IPS-15b (cell line): ENCODE results near the gene SLC1A6.
"Not testable (repeated sequence)": the region's sequence is repeated elsewhere in the genome, so short reads cannot be mapped to it uniquely, and the experiment has no call there.

Experiments used
- H3K27me3 ChIP-seq: one replicate; pipeline ENCODE4 v1.6.1; 2013; ENCODE audit warnings: low read length; ENCODE audit not compliant: control insufficient read depth, insufficient read depth
- H3K36me3 ChIP-seq: one replicate; pipeline ENCODE4 v1.6.1; 2013; ENCODE audit warnings: low read length; ENCODE audit not compliant: control insufficient read depth, insufficient read depth
- H3K4me1 ChIP-seq: one replicate; pipeline ENCODE4 v1.6.1; 2013; ENCODE audit warnings: mild to moderate bottlenecking, low read length; ENCODE audit not compliant: control insufficient read depth, insufficient read depth
- H3K4me3 ChIP-seq: one replicate; pipeline ENCODE4 v1.5.1; 2013; ENCODE audit warnings: low read depth, low read length
- H3K9ac ChIP-seq: one replicate; pipeline ENCODE4 v1.6.1; 2013; ENCODE audit warnings: low read depth, mild to moderate bottlenecking, low read length
- H3K9me3 ChIP-seq: one replicate; pipeline ENCODE4 v1.6.1; 2013; ENCODE audit warnings: mild to moderate bottlenecking, low read length; ENCODE audit not compliant: control insufficient read depth, insufficient read depth

The SLC1A6 gene

DNA sequence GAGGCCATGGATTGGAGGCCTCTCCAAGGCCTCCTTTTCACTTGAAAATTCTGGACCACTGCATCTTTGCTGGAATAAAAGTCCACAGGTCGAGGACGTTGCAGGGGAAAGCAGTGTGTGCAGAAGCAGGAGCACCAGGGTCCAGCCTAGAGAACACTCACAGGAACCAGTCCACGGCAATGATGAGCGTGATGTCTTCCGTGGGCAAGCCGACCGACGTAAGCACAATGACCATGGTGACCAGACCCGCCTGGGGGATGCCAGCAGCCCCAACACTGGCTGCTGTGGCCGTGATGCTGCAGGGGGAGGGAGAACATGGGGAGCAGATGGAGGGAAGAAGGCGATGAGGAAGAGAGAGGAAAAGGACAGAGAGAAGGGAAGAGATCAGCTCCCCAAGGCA is 26.9 kb downstream of the SLC1A6 start:
- Histone ChIP-seq H3K36me3 (no peaks in the 10 kb centered on the region), H3K9ac (no peak overlapping the region)

DNA sequence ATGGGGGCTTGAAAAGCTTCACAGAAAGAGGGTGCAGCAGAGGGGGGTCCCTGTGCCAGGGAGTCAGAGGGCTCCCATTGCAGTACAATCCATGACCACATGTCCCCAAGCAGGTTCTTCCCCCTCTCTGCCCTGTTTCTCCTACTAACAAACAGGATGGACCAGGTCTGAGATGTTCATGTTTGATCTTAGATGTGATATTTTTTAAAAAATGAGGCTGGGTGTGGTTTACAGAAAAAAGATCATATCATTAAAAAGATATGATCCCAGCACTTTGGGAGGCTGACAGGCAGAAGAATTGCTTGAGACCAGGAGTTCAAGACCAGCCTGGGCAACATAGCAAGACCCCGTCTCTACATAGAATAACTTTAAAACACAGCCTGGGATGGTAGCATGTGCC is 29.2 kb downstream of the SLC1A6 start:
- Histone ChIP-seq H3K4me1 (no peaks in the 10 kb centered on the region), H3K27me3 (peaks cover 2% of the 10 kb centered on the region), H3K36me3 (no peaks in the 10 kb centered on the region), H3K9me3 (no peaks in the 10 kb centered on the region), H3K4me3 (no peak overlapping the region), H3K9ac (no peak overlapping the region)

More for the DNA sequence above, 26.9 kb downstream of the SLC1A6 start:
- Histone ChIP-seq H3K4me1 (no peaks in the 10 kb centered on the region), H3K9me3 (no peaks in the 10 kb centered on the region), H3K27me3 (peaks cover 2% of the 10 kb centered on the region), H3K4me3 (no peak overlapping the region)

DNA sequence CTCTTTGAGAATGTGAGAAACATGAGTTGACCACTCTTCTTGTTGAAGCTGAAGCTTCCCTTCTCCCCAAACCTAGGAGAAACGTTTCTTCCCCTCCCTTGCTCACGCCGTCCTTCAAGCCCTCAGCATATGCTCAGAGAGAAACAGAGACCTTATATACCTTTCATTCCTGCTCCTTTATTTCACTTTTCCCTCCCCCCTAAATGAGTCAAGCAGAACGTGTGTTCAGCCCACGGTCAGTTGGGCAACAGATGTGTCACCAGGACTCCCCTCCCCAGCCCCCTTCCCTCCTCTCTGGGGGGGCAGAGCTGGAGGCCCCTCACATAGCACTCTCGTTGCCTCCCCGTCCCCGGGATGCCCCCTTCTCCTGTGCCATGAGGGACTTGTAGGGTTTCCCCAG is 29.8 kb downstream of the SLC1A6 start:
- H3K36me3 ChIP-seq = no peaks in the 10 kb centered on the region
- H3K4me1 ChIP-seq = no peaks in the 10 kb centered on the region
- H3K4me3 ChIP-seq = no peak overlapping the region
- peaks cover 2% of the 10 kb centered on the region for H3K27me3 ChIP-seq
- no peak overlapping the region for H3K9ac ChIP-seq
- H3K9me3 ChIP-seq = no peaks in the 10 kb centered on the region

DNA sequence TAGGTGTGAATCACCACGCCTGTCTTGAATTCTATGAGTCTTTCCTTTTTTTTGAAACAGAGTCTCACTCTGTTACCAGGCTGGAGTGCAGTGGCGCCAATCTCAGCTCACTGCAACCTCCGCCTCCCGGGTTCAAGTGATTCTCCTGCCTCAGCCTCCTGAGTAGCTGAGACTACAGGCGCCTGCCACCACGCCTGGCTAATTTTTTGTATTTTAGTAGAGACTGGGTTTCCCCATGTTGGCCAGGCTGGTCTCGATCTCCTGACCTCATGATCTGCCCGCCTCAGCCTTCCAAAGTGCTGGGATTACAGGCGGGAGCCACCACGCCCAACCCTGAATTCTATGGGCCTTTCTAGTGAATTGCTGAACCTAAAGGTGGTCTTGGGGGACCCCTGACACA is 30.3 kb downstream of the SLC1A6 start:
- not testable (repeated sequence) for H3K9me3 ChIP-seq, H3K9ac ChIP-seq, H3K4me1 ChIP-seq, H3K36me3 ChIP-seq, H3K27me3 ChIP-seq, H3K4me3 ChIP-seq

DNA sequence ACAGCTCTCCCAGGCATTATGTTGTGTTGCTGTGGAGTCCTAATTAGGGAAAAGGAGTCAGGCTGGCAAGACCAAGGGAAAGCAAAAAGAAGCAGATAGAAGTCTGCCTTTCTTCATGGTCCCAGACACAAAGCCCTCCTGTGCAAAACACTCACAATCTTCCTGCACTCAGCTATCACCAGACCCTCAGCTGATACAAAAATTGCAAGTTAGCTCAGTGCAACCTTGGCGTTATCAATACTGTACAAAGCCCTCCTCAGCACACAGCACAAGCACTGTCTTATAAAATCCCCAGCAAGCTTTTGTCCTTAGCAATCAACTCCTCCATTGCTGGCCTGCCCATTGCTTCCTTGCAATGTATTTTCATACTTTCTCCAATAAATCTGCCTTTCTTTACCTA is 35.2 kb downstream of the SLC1A6 start:
- Histone ChIP-seq H3K9ac (no peak overlapping the region), H3K4me3 (no peak overlapping the region), H3K27me3 (no peaks in the 10 kb centered on the region), H3K36me3 (no peaks in the 10 kb centered on the region), H3K9me3 (no peaks in the 10 kb centered on the region), H3K4me1 (no peaks in the 10 kb centered on the region)

DNA sequence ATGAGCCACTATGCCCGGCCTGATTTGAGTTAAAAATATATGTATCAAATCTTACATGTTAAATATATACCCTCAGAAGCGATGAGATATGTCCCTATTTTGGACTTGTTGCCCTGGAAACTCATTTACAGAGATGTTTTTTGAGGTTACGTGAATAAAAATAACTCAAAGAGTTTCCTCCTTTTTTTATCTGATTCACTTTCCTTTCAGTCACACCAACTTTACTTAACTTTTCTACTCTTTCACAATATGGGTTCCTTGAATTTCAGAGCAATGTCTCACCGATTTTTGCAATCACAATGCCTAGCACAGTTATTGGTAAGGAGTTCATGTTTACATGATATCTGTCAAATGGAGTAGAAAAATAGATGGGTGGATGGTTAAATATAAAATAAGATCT is 36.1 kb downstream of the SLC1A6 start:
- H3K27me3 ChIP-seq = no peaks in the 10 kb centered on the region
- no peaks in the 10 kb centered on the region for H3K4me1 ChIP-seq
- no peaks in the 10 kb centered on the region for H3K36me3 ChIP-seq
- no peak overlapping the region for H3K9ac ChIP-seq
- no peaks in the 10 kb centered on the region for H3K9me3 ChIP-seq
- H3K4me3 ChIP-seq = no peak overlapping the region

DNA sequence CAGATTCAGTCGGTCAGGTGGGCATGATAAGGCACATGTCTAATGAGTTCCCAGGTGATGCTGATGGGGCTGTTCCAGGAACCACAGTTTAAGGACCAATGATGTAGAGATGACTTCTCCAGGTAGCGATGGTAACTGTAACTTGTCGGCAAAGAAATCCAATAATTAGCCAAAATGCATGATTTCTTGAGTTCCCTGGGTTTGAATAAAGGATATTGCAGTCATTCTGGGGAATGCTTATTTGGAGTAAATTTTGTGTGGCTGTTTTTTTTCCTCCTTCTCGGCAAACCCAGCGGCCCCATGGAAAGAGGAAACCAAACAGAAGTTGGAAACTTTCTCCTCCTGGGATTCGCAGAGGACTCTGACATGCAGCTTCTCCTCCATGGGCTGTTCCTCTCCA is 38.5 kb downstream of the SLC1A6 start, which contains the start of gene OR7C2:
OR7C2 (plus strand) TSS at position 301 of the 400 bp plus-strand sequence; CDS start at position 301, 0 bp downstream.
- H3K9me3 ChIP-seq = no peaks in the 10 kb centered on the region
- no peaks in the 10 kb centered on the region for H3K27me3 ChIP-seq
- H3K4me1 ChIP-seq = no peaks in the 10 kb centered on the region
- H3K9ac ChIP-seq = no peak within 1 kb of the TSS
- no peak within 1 kb of the TSS for H3K4me3 ChIP-seq
- no peaks in the 10 kb centered on the region for H3K36me3 ChIP-seq

DNA sequence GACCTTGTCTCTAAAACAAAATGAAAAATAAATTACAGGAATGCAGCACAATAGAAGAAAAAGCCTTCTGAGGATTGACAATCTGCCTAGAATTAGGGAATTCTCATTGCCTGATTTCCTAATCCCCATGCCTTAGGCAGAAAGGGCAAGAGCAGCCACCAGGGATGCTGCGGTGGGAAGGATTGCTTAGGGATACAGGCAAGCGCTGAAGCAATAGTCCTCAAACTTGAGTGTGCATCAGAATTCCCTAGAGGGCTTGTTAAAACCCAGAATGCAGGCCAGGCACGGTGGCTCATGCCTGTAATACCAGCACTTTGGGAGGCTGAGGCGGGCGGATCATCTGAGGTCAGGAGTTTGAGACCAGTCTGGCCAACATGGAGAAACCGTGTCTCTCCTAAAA is 39.4 kb downstream of the SLC1A6 start:
- Histone ChIP-seq H3K27me3 (no peaks in the 10 kb centered on the region), H3K4me1 (no peaks in the 10 kb centered on the region), H3K4me3 (no peak overlapping the region), H3K36me3 (no peaks in the 10 kb centered on the region), H3K9ac (no peak overlapping the region), H3K9me3 (no peaks in the 10 kb centered on the region)

DNA sequence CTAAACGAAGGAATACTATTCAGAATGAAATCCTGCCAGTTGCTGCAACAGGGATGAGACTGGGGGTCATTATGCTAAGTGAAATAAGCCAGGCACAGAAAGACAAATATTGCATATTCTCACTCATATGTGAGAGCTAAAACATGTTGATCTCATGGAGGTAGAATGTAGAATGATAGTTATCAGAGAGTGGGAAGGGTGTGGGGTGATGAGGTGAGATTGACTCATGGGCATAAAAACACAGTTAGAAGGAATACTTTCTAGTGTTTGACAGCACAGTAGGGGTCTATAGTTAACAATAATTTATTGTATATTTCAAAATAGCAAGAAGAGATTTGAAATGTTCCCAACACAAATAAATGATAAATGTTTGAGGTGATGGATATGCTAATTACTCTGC is 46.2 kb downstream of the SLC1A6 start:
- H3K9me3 ChIP-seq = no peaks in the 10 kb centered on the region
- no peak overlapping the region for H3K9ac ChIP-seq
- H3K27me3 ChIP-seq = no peaks in the 10 kb centered on the region
- H3K4me1 ChIP-seq = no peaks in the 10 kb centered on the region
- no peak overlapping the region for H3K4me3 ChIP-seq
- no peaks in the 10 kb centered on the region for H3K36me3 ChIP-seq

DNA sequence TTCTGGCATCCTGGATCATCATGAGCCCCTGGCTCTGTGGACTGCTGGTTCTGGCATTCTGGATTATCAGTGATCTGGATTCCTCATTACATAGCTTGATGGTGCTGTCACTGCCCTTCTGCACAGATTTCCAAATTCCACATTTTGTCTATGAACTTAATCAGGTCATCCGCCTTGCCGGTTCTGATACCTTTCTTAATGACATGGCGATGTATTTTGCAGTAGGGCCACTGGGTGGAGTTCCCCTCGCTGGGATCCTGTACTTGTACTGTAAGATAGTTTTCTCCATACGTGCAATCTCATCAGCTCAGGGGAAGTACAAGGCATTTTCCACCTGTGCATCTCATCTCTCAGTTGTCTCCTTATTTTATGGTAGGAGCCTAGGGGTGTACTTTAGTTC is 62.8 kb downstream of the SLC1A6 start:
- no peaks in the 10 kb centered on the region for H3K27me3 ChIP-seq
- H3K36me3 ChIP-seq = no peaks in the 10 kb centered on the region
- no peak overlapping the region for H3K4me3 ChIP-seq
- no peaks in the 10 kb centered on the region for H3K9me3 ChIP-seq
- no peaks in the 10 kb centered on the region for H3K4me1 ChIP-seq
- H3K9ac ChIP-seq = no peak overlapping the region

DNA sequence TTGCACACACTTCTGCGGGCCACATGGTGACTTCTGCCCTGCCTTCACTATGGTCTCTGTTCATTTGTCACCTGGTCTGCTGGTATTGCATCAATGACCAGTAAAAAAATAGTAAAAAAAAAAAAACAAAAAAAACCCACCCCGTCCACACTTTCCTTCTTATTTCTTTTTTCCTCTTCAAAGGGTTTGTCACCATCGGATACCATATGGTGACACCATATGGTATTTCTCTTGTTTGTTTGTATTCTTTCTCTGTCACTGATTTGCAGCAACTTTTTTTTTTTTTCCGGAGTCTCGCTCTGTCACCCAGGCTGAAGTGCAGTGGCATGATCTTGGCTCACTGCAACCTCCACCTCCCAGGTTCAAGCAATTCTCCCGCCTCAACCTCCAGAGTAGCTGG is 64.5 kb downstream of the SLC1A6 start:
- no peaks in the 10 kb centered on the region for H3K9me3 ChIP-seq
- H3K4me1 ChIP-seq = no peaks in the 10 kb centered on the region
- H3K4me3 ChIP-seq = no peak overlapping the region
- H3K9ac ChIP-seq = no peak overlapping the region
- H3K27me3 ChIP-seq = no peaks in the 10 kb centered on the region
- no peaks in the 10 kb centered on the region for H3K36me3 ChIP-seq

DNA sequence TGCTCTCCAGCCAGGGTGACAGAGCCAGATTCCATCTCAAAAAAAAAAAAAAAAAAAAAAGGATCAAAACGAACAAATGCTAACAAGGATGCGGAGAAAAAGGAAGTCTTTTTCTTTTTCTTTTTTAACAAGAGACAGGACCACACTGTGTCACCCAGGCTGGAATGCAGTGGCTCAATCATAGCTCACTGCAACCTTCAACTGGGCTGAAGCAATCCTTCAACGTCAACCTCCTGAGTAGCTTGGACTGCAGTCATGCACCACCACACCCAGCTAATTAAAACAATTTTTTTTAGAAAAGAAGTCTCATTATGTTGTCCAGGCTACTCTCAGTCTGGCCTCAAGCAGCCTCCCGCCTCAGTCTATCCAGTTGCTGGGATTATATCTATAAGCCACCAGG is 73.0 kb downstream of the SLC1A6 start:
- Histone ChIP-seq H3K4me1 (no peaks in the 10 kb centered on the region), H3K36me3 (no peaks in the 10 kb centered on the region), H3K9me3 (no peaks in the 10 kb centered on the region), H3K9ac (no peak overlapping the region), H3K27me3 (no peaks in the 10 kb centered on the region), H3K4me3 (no peak overlapping the region)
